Adipocyte (in vitro differentiated cells): ENCODE measurements around the gene DMXL1.

Source experiments
- DNase-seq: peaks from one replicate; pipeline ENCODE4 v3.0.0-alpha.2; 2015; ENCODE audit warnings: low read depth
- H3K27me3 ChIP-seq: replicated peaks from 2 replicates; pipeline ENCODE4 v1.7.0; 2013; ENCODE audit warnings: mild to moderate bottlenecking, low read length, moderate library complexity; ENCODE audit not compliant: control insufficient read depth, insufficient read depth
- H3K36me3 ChIP-seq: 2 replicates; pipeline ENCODE4 v1.7.0; 2013; ENCODE audit warnings: low read length, mild to moderate bottlenecking, moderate library complexity; ENCODE audit not compliant: control insufficient read depth, insufficient read depth, severe bottlenecking
- H3K4me1 ChIP-seq: 2 replicates; pipeline ENCODE4 v1.7.0; 2013; ENCODE audit warnings: mild to moderate bottlenecking, low read length, moderate library complexity; ENCODE audit not compliant: control insufficient read depth, insufficient read depth
- H3K4me3 ChIP-seq: 2 replicates; pipeline ENCODE4 v1.7.0; 2013; ENCODE audit warnings: mild to moderate bottlenecking, low read length, moderate library complexity
- H3K9ac ChIP-seq: 2 replicates; pipeline ENCODE4 v1.7.0; 2013; ENCODE audit warnings: mild to moderate bottlenecking, low read length, moderate library complexity
- H3K9me3 ChIP-seq: 2 replicates; pipeline ENCODE4 v1.7.0; 2013; ENCODE audit warnings: mild to moderate bottlenecking, low read length, moderate library complexity; ENCODE audit not compliant: control insufficient read depth

DMXL1 gene

DNA sequence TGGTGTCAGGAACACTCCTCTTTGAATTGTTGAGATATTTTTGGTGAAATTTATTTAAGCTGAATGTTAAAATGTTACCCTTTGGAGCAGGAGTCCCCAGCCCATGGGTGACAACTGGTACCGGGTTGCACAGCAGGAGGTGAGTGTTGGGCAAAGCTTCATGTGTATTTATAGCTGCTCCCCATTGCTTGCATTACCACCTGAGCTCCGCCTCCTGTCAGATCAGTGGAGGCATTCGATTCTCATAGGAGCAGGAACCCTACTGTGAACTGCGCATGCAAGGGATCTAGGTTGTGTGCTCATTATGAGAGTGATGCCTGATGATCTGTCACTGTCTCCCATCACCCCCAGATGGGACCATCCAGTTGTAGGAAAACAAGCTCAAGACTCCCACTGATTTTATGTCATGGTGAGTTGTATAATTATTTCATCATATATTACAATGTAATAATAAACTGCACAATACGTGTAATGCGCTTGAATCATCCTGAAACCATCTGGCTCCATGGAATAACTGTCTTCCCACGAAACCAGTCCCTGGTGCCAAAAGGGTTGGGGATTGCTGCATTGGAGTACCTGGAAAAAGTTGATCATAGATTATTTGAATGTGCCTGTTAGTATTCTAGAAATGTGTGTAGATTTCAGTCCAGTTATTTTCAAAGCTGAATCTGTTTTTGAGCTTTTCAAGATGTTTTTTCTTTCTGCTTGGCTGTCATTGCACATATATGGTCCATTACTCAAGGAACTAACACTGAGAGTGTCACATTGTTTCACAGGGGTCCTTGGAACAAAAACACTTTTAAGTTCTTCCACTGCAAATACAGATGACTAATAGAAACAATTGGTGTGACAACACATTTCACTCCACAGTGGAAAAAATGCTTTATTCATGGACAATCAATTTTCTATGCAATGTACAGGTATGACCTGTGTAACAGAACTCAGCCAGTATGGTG is 180.3 kb downstream of the DMXL1 start:
- Histone ChIP-seq H3K4me3 (no peak overlapping the region), H3K27me3 (no peaks in the 10 kb centered on the region), H3K9ac (no peak overlapping the region), H3K4me1 (no peaks in the 10 kb centered on the region), H3K36me3 (peaks cover 20% of the 10 kb centered on the region), H3K9me3 (peaks cover 7% of the 10 kb centered on the region)
- no peak for DNase-seq

DNA sequence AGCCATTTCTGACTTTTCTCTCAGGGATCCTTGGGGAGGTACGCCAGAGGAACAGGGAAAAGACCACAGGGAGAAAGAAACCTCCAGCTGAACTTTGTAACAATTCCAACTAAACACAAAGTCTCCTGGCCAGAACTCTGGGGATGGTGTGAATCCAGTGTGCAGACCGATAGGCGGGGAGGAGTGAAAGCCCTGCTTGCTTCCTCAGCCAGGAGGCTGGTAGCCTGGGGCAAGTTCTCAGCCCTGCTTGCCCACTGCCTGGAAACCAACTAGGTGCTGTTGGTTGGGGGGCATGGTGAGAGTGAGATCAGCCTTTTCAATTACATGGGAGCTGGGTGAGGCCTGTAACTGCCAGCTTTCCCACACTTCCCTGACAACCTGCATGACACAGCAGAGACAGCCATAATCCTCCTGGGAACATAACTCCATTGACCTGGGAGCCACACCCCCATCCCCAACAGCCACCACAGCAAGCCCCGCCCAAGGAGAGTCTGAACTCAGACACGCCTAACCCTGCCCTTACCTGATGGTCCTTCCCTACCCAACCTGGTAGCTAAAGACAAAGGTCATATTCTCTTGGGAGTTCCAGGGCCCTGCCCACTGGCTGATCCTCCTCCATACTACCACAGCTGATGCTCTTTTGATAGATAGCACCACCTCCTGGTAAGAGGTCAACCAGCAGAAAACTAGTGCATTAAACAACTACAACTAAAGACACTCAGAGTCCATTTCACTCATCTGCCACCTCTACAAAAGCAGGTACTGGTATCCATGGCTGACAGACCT is 184.9 kb downstream of the DMXL1 start:
- H3K9me3 ChIP-seq = peaks cover 39% of the 10 kb centered on the region
- H3K4me1 ChIP-seq = no peaks in the 10 kb centered on the region
- no peaks in the 10 kb centered on the region for H3K27me3 ChIP-seq
- H3K9ac ChIP-seq = no peak overlapping the region
- no peak for DNase-seq
- no peak overlapping the region for H3K4me3 ChIP-seq
- H3K36me3 ChIP-seq = peaks cover 6% of the 10 kb centered on the region

DNA sequence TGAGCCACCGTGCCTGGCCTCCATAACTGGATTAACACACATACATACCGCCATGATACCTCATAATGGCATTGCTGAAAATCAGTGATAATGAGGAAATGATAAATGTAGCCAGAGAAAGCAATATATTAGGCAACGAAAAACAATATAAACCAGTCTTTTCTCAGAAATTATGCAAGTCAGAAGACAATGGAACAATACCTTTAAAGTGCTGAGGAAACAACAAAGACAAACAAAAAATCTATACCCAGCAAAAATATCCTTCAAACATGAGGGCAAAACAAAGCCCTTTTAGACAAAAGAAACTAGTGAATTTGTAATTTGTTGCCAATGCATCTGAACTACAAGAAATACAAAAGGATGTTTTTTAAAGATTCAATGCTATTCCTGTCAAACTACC is 186.7 kb downstream of the DMXL1 start:
- H3K27me3 ChIP-seq = no peaks in the 10 kb centered on the region
- peaks cover 54% of the 10 kb centered on the region for H3K9me3 ChIP-seq
- H3K4me1 ChIP-seq = no peaks in the 10 kb centered on the region
- DNase-seq = no peak
- no peak overlapping the region for H3K9ac ChIP-seq
- H3K4me3 ChIP-seq = no peak overlapping the region
- H3K36me3 ChIP-seq = no peaks in the 10 kb centered on the region

DNA sequence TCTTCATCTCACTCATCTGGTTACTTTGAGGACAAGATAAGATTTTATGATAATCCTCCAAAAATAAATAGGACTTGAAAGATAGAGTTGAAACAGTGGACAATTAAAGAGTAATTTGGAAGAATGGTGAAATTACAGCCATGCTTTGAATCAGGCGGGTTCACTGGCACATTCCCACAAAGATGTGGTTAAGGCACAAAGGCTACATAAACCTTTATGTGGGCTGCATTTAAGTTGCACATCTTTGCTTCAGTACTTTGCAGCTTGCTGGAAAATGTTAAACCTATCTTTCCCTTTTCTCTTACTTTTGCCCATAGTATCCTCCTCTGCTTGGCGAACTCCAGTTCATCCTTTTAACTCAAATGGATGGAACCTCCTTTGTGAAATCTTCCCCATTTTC is 192.8 kb downstream of the DMXL1 start:
- peaks cover 44% of the 10 kb centered on the region for H3K9me3 ChIP-seq
- H3K27me3 ChIP-seq = no peaks in the 10 kb centered on the region
- peaks cover 3% of the 10 kb centered on the region for H3K4me1 ChIP-seq
- DNase-seq = no peak
- H3K4me3 ChIP-seq = no peak overlapping the region
- no peak overlapping the region for H3K9ac ChIP-seq
- H3K36me3 ChIP-seq = no peaks in the 10 kb centered on the region

DNA sequence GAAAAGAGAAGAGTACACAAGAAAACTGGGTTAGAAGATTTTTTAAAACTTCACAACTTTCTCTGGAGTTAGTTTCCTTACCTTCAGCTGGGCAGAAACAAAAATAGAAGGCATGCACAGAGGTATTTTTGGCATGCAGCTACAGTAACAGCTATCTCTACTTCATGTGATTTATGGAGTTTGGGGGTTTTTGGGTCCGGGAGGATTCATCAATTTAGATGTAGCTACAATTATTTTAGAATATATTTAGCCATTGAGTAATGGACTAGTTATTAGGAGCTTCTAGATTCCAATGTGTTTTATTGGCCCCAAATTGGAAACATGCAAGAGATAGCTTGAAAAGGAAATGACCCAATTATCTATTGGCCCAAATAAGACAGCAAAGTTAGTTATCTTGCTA is 193.3 kb downstream of the DMXL1 start:
- no peak overlapping the region for H3K9ac ChIP-seq
- peaks cover 38% of the 10 kb centered on the region for H3K9me3 ChIP-seq
- H3K4me3 ChIP-seq = no peak overlapping the region
- DNase-seq = no peak
- H3K4me1 ChIP-seq = peaks cover 4% of the 10 kb centered on the region
- no peaks in the 10 kb centered on the region for H3K36me3 ChIP-seq
- H3K27me3 ChIP-seq = no peaks in the 10 kb centered on the region

DNA sequence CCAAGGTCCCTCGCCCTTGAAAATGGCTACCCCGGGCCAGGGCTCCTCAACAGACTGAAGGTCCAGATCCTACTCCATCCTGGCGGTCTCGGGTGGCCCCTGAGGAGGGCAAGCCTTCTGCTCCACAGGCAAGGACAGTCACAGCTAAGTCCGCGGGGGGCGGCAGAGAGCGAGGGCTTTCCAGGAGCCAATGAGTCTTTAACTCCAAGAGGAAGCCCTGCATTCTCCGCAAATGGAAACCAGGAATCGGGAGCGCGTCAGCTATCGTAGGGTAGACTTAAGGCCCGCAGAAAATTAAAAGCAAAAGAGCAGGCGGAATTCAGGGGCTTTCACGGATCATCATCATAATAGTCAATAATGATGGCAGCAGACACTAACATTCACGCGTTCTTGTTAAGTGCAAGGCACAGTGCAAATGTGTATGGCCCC is 197.1 kb downstream of the DMXL1 start:
- Histone ChIP-seq H3K4me1 (peaks cover 40% of the 10 kb centered on the region), H3K36me3 (no peaks in the 10 kb centered on the region), H3K9ac (peak overlapping the region; percentile 99), H3K9me3 (peaks cover 10% of the 10 kb centered on the region), H3K27me3 (no peaks in the 10 kb centered on the region), H3K4me3 (peak overlapping the region; percentile 99)
- peak; percentile 99 for DNase-seq

DNA sequence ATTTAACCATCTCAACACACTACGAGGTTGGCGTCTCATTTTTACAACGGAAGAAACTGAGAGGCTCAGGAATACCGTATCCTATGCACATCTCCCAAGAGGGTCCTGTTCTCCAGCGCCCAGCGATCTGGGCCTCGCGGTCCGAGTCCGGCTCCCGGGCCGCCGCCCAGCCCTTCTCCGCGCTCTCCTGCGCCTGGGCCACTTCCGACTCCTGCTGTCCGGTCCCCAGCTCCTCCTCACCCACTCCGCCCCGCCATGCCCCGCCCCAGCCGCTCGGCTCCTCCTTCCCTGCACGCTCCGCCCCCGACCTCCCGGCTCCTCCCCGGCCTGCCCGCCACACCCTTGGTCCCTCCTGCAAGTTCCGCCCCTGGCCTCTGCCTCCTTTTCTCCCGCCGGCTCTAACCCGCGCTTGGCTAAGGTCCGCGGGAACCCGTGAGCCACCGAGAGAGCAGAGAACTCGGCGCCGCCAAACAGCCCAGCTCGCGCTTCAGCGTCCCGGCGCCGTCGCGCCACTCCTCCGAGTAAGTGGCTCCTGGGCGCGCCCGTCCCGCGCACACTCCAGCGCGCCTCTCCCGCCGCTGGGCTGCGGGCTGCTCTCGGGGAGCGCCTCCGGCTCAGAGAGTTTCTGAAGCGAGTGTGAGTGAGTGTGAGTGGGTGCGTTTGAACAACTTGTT is 197.6 kb downstream of the DMXL1 start:
- Histone ChIP-seq H3K4me3 (peak overlapping the region; percentile 99), H3K36me3 (no peaks in the 10 kb centered on the region), H3K9ac (peak overlapping the region; percentile 99), H3K9me3 (peaks cover 5% of the 10 kb centered on the region), H3K4me1 (peaks cover 46% of the 10 kb centered on the region), H3K27me3 (no peaks in the 10 kb centered on the region)
- peak; percentile 97 for DNase-seq

DNA sequence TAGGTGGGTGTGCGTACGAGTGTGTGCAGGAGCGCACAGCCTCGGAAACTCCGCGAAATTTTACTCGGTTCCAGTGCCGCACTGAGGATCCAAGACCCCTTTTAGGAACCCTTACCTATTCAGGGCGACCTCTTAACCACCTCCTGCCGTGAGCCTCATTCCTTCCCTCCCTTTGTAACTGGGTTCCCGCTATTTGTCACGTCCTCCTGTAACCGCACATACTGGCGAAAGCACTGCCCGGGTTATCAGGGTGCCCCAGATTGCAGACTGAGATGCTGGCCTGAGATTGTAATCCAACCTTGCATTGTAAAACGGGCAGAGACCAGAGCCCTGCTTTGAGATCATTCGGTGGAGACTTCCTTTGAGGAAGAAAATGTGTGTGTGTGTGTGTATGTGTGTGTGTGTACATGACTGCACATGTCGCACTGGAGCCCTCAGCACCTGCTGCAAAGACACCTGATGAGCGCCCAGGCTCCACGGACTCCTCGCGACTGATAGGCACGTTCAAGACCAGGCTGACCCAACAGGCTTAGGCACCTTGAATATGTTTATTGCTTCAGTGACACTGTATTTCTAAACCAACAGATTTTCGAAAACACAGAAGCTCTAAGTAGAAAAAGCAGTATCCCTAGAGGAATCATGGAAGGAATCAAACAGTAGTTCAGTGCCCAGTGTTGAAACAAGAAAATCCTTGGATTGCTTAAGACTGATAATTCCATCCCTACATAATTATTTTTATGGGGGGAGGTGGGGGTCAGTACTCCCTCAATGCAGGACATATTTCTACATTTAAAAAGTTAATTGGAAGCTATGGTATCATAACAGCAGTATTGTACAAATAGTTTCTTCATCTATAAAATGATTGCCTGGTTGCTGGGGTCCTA is 198.4 kb downstream of the DMXL1 start:
- Histone ChIP-seq H3K9ac (peak overlapping the region; percentile 99), H3K27me3 (no peaks in the 10 kb centered on the region), H3K9me3 (no peaks in the 10 kb centered on the region), H3K4me3 (peak overlapping the region; percentile 99), H3K36me3 (no peaks in the 10 kb centered on the region), H3K4me1 (peaks cover 54% of the 10 kb centered on the region)
- DNase-seq = peak; percentile 31

DNA sequence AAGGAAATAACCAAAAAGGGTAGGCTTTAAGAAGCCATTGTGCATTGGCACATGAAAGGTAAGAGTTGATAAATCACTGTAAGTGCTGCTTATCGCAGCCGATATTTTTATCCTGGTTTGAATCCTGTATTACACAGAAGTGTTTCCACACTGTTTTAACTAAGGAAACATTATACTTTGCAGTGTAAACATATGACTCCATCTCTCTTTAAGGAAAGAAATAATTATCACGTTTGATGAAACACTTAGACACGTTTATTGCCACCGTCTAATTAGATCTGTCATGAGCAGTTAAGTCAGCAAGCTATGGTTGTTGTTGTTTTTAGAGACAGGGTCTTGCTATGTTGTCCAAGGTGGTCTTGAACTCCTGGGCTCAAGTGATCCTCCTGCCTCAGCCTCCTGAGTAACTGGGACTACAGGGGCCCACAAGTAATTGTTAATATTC is 199.3 kb downstream of the DMXL1 start:
- Histone ChIP-seq H3K36me3 (no peaks in the 10 kb centered on the region), H3K9me3 (no peaks in the 10 kb centered on the region), H3K4me1 (peaks cover 61% of the 10 kb centered on the region), H3K9ac (peak overlapping the region; percentile 35), H3K4me3 (peak overlapping the region; percentile 99), H3K27me3 (no peaks in the 10 kb centered on the region)
- no peak for DNase-seq

DNA sequence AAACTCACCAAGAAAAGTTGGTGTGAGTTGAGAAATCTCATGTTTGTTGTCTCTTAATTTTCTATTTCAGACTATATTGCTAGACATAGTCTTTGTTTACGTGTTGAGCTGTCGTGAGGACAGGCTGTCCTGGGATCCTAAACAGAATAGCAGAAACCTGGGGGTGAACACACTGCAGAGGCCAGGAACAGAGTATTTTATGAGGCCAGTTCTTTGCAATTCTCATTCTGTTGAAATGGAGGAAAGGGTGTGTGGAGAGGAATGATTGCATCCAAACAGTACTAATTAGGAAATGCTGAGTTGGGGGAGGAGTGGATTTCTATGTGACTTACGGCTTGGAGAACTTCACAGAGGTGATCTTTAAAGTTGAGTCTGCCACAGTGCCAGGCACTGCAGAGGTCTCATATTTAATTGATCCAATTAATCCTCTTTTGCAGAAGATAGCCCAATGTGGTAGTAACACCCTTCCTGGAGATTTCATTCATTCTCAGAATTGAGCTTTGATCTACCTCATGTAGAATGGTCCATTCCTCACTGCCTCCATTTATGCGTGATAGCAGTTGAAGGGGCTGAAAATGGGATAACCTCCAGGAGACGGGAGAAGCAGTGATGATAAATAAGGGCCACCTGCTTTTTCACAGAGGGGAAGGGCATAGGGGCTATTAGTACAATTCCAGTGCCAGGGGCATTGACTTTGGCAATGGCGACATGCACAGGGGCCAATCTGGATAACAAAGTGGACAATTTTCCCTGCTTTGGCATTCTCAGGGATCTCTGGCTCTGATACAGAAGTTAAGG is 200.3 kb downstream of the DMXL1 start:
- H3K36me3 ChIP-seq = no peaks in the 10 kb centered on the region
- H3K4me3 ChIP-seq = peak overlapping the region; percentile 99
- no peak for DNase-seq
- H3K27me3 ChIP-seq = no peaks in the 10 kb centered on the region
- H3K9me3 ChIP-seq = no peaks in the 10 kb centered on the region
- H3K4me1 ChIP-seq = peaks cover 62% of the 10 kb centered on the region
- peak overlapping the region; percentile 35 for H3K9ac ChIP-seq
